ENCODE data around the gene SERPINA5. TPM values are rescaled to one million over a fixed set of nuclear protein-coding genes. Genes with fewer than 3 reads are reported as not detected.

Gene SERPINA5
- total and polyA plus RNA-seq, 2 of the 13 experiments (the other 11 are each of a cell fraction or from before 2014, with no cell fraction given) = 449 to 498 TPM

- TF ChIP-seq HIC2 (CRISPR knock-in tag; IDR thresholded peaks at IDR 0.05; ENCODE audit: low read depth) (peak; percentile 81; the same call in 1 of the 2 replicates), RARA (CRISPR knock-in tag; IDR thresholded peaks at IDR 0.05) (peak; percentile 47; the same call in 1 of the 2 replicates), ZSCAN21 (CRISPR knock-in tag; IDR thresholded peaks at IDR 0.05; ENCODE audit: borderline replicate concordance) (no peak), FOXK1 (CRISPR knock-in tag; IDR thresholded peaks at IDR 0.05; ENCODE audit: borderline replicate concordance, low read depth) (no peak), TBX2 (CRISPR knock-in tag; IDR thresholded peaks at IDR 0.05; ENCODE audit: borderline replicate concordance) (peak; percentile 38; the same call in 1 of the 2 replicates), FOXA1 (IDR thresholded peaks at IDR 0.05) (no peak), FOXA1 (CRISPR knock-in tag; IDR thresholded peaks at IDR 0.05) (0 out of 2 replicates have a peak, but pooled peaks have one; percentile 4), ZMYM4 (CRISPR knock-in tag; IDR thresholded peaks at IDR 0.05) (peak; percentile 53; the same call in 1 of the 2 replicates), CTCF (CRISPR knock-in tag; IDR thresholded peaks at IDR 0.05) (no peak)
Measured at GRCh38 chr14:94631536-94632304, 50.5 kb downstream of the SERPINA5 start (continued).

GRCh38 chr14:94632305-94632590, 51.0 kb downstream of the SERPINA5 start:
- DNase-seq (ENCODE audit: low spot score) = no peak

More at GRCh38 chr14:94632305-94632590, 51.0 kb downstream of the SERPINA5 start:
- in situ Hi-C loops (cut with HindIII; ENCODE audit: extremely low pct_ligation_motif_present, low pct_unique_long_range_greater_than_20kb) = no loop called here
- Histone ChIP-seq H3K9ac (ENCODE audit: insufficient read depth, low read depth, low read length) (no peak overlapping the region), H3K9me3 (ENCODE audit: low read length) (no peaks in the 10 kb centered on the region), H3K27ac (ENCODE audit: extremely low read length, insufficient read depth, low read length) (no peak overlapping the region), H3K27me3 (ENCODE audit: control insufficient read depth in 1 of 2, insufficient read depth in 2 of 2, low read length in 2 of 2) (no peaks in the 10 kb centered on the region), H3K79me2 (ENCODE audit: insufficient read depth, low read length) (no peaks in the 10 kb centered on the region), H3K4me1 (ENCODE audit: insufficient read depth, low read length) (peaks cover 61% of the 10 kb centered on the region), H3K4me3 (replicated peaks in 1 of 3; ENCODE audit: insufficient read depth in 1 of 3, low read depth in 2 of 3, low read length in 3 of 3) (no peak overlapping the region), H4K20me1 (ENCODE audit: insufficient read depth, low read length) (no peaks in the 10 kb centered on the region), H2AFZ (ENCODE audit: low read length) (no peak overlapping the region), H3K36me3 (replicated peaks in 1 of 2; ENCODE audit: control insufficient read depth in 1 of 2, insufficient read depth in 2 of 2, low read length in 2 of 2) (no peaks in the 10 kb centered on the region), H3K4me2 (ENCODE audit: low read depth, low read length) (no peak overlapping the region)
- ChIA-PET POLR2A (interaction anchor here (0.6 to 1.4 kb wide), 2 partner anchors 9 to 33 kb away, joined by 3 read pairs; no protein-coding TSS in a partner anchor), CTCF (ENCODE audit: low intra/inter-chr PET ratio, low total read pairs) (no interaction called here)
- no peak for ATAC-seq
- no TSS peak for BruUV-seq (replicated peaks)
- no peak for FAIRE-seq
- no CpG with 5 or more reads among the region's 4 CpGs for WGBS (ENCODE audit: low lambda C conversion rate)
- TF ChIP-seq ZNF687 (CRISPR knock-in tag; IDR thresholded peaks at IDR 0.05) = peak; percentile 21; the same call in 1 of the 2 replicates
- no peak for TF ChIP-seq KDM6A (CRISPR knock-in tag; IDR thresholded peaks at IDR 0.05; ENCODE audit: low read depth)
- 0 out of 2 replicates have a peak, but pooled peaks have one; percentile 20 for TF ChIP-seq HNRNPL (IDR thresholded peaks at IDR 0.05; ENCODE audit: low read depth, low read length)
- TF ChIP-seq FIP1L1 (IDR thresholded peaks at IDR 0.05; ENCODE audit: borderline replicate concordance, insufficient read depth, low read depth, low read length) = no peak
- no peak for TF ChIP-seq ZNF207 (IDR thresholded peaks at IDR 0.05; ENCODE audit: borderline replicate concordance)
- TF ChIP-seq NRL (CRISPR knock-in tag; IDR thresholded peaks at IDR 0.05; ENCODE audit: borderline replicate concordance) = 0 out of 2 replicates have a peak, but pooled peaks have one; percentile 17
- intact Hi-C loops (cut with micrococcal nuclease; ENCODE audit: unreplicated experiment) = no loop called here
